CD4-positive, alpha-beta T cell treated with Interleukin-12 subunit alpha and Interleukin-12 subunit beta, for 1 hour (primary cell): ENCODE measurements around the gene NSUN4.

Experiments used
- DNase-seq: peaks from one replicate; pipeline ENCODE4 v3.0.0-alpha.2; 2020

NSUN4 gene

DNA sequence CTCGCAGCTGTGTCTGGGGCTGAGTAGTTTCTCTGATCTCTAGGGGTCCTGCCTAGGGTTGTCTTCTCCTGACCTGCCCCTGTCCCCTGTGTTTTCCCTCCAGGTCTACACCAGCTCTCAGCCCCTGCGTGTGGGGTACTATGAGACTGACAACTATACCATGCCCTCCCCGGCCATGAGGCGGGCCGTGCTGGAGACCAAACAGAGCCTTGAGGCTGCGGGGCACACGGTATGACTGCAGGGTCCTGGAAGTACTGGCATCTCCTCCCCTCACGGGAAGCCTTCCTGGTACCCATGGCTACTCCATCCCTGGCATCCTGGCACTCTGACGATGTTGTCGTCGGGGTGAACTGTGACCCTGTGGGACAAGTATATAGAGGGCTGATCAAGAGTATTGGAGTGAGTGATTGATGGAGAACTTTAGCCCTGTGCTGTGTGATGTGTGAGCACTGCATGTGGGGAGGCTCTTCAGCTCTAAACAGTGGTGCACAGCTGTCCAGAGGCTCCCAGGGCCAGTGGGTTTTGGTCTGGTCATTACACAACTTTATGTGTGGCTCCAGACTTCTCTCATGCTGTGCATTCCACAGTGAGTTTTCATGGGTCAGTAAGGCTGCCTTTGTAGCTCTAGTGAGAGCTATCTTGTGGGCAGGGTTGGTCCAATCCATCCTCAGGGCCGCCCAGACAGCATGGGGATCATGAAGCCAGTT, 67.9 kb downstream of the NSUN4 start:
- DNase-seq = no peak

DNA sequence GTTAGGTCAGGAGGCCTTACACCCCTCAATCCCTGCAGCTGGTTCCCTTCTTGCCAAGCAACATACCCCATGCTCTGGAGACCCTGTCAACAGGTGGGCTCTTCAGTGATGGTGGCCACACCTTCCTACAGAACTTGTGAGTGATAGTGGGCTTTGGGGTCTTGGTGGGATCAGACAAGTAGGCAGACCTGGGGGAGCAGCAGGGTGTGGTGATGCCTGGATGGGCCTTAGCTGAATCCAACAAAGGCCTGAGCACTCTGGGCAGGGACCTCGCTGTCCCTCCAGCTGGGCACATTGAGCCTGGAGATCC, 68.4 kb downstream of the NSUN4 start:
- no peak for DNase-seq

DNA sequence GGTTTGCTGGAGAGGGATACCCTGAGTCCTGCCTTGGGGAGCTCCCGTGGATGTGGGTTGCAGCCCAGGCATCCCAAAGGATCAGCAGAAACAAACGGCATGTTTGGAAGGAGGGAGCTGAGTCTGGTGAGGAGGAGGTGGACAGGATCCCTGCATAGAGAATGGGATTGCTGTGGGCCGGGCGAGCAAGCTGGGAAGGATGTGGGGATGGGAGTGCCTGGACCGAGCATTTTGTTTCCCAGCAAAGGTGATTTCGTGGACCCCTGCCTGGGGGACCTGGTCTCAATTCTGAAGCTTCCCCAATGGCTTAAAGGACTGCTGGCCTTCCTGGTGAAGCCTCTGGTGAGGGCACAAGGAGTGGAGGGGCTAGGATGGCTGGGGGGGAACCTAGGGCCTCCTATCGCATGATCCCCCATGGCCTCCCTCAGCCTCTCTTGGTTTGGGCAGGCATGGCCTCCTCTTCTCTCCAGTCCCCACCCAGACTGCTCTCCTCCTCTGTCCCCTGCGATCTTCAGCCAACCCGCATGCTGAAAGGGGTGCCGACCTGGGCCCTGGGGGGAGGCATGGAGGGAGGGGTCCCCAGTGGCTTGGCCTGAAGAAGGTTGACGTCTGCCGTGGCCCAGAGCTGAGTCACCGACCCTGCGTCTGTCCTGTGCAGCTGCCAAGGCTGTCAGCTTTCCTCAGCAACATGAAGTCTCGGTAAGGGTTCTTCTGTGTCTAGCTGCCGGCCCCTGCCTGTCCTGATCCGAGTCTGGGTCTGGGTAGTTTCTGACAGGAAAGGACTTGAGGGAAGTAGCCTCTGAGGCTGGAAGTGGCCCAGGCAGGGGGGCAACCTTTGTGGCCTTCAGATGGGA, 69.8 kb downstream of the NSUN4 start:
- DNase-seq = no peak

DNA sequence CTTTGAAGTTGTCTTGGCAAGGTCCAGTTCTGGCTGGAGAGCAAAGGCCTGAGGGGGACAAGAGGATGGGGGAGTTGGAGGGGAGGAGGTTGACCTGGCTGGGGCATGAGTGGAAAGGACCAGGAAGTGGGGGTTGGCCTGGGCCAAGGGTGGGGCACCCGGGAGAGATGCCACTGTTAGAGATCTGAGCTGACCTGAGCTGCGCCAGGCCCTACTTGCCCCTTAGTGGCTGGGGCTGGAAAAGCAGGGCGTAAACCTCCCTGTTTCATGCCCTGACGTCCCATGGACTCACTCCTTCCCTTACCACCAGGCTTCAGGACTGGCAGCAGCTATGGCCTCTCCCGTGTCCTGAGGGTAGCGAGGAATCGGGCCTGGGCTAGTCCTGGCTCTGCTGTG, 70.4 kb downstream of the NSUN4 start:
- no peak for DNase-seq
